Activated CD8-positive, alpha-beta memory T cell treated with anti-CD3 and anti-CD28 coated beads, Interleukin-2, amount 50 U/mL, for 48 hours (primary cell): Measurements from ENCODE around the gene HOXD13.

Experiments
- DNase-seq: peaks from one replicate; pipeline ENCODE4 v3.0.0-alpha.2; 2020

HOXD13 gene

GRCh38 chr2:176092270-176093144 is at the start of gene HOXD13:
Gene HOXD13, plus strand, starts transcription at chr2:176092721. Its CDS starts 170 bp downstream, at chr2:176092891.
- DNase-seq, result no peak

DNA sequence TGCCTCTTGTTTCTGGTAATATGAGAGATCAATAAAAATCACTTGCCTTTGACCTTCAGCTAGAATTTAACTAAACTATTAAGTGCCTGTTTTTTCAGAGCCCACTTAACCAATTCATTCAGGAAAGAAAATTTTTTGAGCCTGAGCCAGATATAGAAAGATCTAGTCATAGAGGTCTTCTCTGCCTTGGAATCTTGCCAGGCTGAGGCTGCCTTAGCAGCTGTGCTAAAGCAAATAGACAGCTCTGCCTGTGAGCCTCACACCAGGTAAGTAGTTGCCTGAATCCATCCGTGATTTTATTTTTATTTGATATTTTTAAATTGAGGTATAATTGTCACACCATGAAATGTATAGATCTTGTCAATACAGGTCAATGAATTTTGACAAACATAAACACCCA is 36.1 kb upstream of the HOXD13 start:
- DNase-seq, result no peak

- DNase-seq, result no peak
Observed at GRCh38 chr2:176063958-176064357, 28.6 kb upstream of the HOXD13 start.

- no peak for DNase-seq
Observed at GRCh38 chr2:176066645-176067588, 25.6 kb upstream of the HOXD13 start.

- DNase-seq, result no peak
Observed at GRCh38 chr2:176067589-176068418, 24.7 kb upstream of the HOXD13 start.

DNA sequence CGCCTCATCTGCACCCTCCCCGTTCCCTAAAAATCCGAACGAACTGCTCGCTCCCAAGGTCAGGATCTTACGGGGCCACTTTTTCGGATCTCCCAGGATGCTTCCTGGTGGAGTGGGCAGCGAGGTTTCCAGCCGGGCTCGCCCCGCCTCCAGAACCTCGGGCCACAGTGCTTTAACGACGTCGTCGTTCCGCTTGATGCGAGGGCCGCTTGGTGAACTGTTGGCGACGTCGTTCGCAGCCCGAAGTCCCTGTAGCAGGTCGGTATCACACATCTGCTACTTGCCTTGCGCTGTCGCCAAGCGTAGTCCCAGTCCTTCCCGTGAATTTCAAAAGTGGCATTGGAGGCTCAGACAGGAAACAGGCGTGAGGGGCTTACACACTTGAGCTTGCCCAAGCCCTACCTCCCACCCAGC is 24.1 kb upstream of the HOXD13 start:
- DNase-seq, result no peak

GRCh38 chr2:176071330-176072291 is 20.9 kb upstream of the HOXD13 start:
- no peak for DNase-seq

- no peak for DNase-seq
Observed at GRCh38 chr2:176072292-176072669, 20.2 kb upstream of the HOXD13 start.

DNA sequence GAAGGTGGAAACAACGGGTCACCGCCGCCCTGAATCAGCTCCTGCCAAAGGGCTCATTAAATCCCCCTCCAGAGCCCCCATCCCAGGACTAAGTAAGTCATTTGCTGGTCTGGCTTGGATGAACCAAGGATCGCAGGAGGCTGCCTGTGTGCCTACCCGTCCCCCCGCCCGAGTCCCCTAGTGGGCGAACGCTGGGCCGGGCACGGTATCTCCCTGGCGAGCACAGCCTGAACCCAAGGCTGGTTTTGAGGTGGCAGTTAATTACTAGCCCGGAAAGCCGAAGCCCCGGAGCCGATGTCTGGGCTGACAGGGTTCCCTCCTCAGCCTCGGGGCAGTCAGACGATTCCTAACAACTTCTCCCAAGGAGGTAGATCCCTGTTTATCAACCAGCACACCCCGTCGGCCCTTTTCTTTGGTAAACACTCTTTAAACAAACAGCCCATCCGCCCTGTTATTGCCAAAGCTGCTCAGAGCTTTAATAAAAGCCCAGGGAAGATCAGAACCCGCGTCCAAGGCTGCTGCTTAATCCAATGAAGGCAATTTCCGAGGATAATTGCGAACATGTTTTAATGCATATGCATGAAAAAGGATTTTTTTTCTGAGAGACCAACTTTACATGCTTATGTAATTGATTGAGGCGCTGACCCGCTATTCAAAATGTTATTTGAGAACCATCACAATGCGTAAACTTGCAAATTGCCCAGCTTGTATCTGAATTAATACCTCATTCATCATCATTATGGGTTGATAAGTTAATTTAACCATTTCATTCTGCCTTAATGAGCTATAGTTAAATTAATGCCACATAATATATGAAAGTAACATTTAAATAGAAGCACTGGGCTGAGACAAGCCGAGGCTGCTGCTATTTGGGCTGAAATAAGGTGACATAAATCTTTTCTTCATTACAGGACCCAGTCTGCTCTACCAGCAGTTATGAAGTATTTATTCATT is 19.3 kb upstream of the HOXD13 start:
- DNase-seq, result no peak

GRCh38 chr2:176074919-176075425 is 17.5 kb upstream of the HOXD13 start:
- no peak for DNase-seq

- DNase-seq, result no peak
Observed at GRCh38 chr2:176075481-176075880, 17.0 kb upstream of the HOXD13 start.

DNA sequence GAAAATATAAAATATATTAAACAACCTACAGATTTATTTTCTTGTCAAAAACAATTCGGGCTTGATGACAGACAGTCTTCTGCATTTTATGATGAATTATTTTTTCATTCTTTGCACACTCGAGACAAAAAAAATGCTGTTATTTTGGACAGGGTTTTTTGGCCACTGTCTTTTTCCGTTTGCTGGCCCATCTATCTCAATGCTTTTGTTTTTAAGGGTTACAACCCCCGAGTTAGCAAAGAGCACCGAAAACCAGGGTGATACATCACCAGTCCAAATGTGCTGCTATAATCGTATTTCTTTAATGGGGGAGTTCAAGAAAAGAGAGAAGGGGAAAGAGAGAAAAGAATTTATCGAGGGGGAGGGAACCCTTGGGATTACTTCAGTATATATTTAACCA is 16.5 kb upstream of the HOXD13 start:
- DNase-seq, result no peak

- no peak for DNase-seq
Observed at GRCh38 chr2:176076796-176077195, 15.7 kb upstream of the HOXD13 start.

GRCh38 chr2:176078541-176079284 is 13.8 kb upstream of the HOXD13 start:
- no peak for DNase-seq

DNA sequence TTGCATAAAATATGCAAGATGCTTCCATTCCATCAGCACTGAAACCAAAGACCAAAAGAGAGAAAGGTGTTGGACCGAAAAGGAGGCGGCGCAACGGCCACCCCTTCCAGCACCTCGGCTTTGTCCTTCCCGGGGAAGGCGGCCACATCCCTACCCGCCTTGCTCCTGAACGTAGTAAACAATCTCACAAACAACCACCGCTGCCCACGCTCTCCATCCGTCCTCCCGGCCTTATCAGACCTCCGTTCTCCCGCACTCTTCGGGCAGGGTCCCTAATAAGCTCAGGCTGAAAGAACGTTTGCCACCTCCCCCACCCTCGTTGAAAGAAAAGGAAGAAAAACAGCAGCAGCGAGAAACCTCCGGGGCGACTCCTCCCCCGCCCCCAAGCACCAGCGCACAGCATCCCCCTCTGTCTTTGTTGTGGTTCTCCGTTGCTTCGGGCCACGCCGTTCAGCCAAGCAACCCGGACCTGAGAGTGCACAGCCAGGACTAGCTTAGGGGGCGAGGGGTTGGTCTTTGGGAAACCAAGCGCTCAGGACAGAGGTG is 13.2 kb upstream of the HOXD13 start:
- DNase-seq, result no peak

DNA sequence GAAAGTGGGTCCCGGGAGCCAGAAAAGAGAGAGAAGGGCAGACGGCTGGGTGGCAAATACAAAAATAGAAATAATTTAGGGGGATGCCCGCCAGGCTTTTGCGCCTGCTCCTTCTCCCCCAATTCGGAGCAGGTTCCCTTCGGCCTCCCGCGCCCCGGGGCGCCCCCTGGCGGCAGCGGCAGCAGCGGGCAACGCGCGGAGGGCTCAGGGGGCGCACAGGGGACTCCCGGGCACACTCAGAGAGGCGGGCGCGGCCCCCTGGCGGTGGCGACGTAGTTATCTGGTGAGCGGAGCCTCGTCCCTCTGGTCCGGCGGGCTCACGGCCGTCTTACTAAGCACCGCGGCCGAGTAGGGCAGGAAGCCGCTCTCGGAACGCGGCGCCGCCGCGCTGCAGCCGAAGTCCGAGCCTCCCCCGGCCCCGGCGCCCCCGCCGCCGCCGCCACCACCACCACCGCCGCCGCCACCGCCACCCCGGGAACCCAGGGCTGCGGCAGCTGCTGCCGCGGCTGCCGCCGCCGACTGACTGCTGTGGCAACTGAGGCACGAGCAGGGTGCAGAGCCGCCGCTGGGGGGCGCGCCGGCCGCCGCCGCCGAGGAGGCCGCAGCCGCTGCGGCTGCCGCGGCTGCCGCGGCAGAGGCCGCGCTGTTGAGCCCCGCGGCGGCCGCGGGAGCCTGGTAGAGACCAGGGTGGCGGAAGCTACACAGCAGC is 12.5 kb upstream of the HOXD13 start:
- DNase-seq, result peak; percentile 83

DNA sequence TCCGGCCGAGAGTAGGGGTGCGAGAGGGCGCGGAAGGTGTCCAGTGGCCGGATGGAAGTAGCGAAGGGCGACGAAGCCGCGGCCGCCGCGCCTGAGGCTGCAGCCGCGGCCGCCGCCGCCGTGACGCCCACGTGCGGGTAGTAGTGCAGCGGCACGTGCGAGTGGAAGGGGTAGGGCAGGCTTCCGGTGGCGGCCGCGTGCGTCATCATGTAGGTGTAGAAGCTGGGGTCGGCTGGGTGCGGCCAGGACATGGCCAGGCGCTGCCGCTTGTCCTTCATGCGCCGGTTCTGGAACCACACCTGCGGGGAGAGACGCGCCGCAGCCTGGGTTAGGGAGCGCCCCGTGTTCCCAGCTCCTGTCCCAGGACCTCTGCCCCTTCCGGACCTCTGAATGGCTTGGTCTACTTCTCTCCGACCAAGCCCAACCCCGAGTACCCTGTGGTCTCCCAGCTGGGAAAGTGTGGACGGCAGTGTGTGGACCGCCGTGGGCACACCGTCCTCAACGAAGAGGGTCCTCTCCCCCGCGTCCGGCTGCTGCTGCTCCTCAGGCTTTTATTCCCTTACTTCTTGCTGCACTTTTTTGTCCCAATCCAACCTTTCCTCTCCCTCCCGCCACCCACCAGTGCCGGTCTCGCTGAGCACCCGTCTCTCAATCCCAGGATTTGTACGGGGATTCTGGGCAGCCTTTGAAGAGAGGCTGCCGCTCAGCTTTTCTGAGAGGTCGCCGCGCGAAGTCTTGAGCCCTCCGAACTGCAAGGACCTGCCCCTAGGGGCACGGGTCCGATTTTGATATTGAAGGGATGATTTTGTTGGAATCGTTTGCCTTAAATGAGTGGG is 11.8 kb upstream of the HOXD13 start:
- peak; percentile 56 for DNase-seq
